Nephron (organoid): ENCODE results near the gene HSD17B8.
A peak's percentile ranks its signal among the peaks of the same experiment; 100 is the strongest.

Experiments used
- H3K27ac Mint-ChIP-seq, 3 experiments: 2 replicates each; pipeline ENCODE4 v1.8.0; 2020; ENCODE audit warnings: mixed read lengths in 3 of 3, mild to moderate bottlenecking in 2 of 3, moderate library complexity in 1 of 3
- H3K27me3 Mint-ChIP-seq: 2 replicates; pipeline ENCODE4 v1.8.0; 2021; ENCODE audit warnings: low read depth, mild to moderate bottlenecking, moderate library complexity, mixed read lengths
- H3K36me3 Mint-ChIP-seq: 2 replicates; pipeline ENCODE4 v1.8.0; 2020; ENCODE audit warnings: low read depth, mixed read lengths
- H3K4me1 Mint-ChIP-seq: 2 replicates; pipeline ENCODE4 v1.8.0; 2020; ENCODE audit warnings: mixed read lengths
- H3K4me3 Mint-ChIP-seq, 3 experiments: 2 replicates each; pipeline ENCODE4 v1.8.0; 2020; ENCODE audit warnings: mild to moderate bottlenecking in 3 of 3, mixed read lengths in 3 of 3, moderate library complexity in 2 of 3
- H3K9me3 Mint-ChIP-seq: 2 replicates; pipeline ENCODE4 v1.8.0; 2020; ENCODE audit warnings: mixed read lengths
- TF ChIP-seq, protein P1 (sequence below), 3 experiments: fragments of 200-600 bp; sonication (generic); IDR thresholded peaks; one replicate each; pipeline ENCODE4 v1.5.0; 2021; ENCODE audit warnings: antibody characterized with exemption in 3 of 3; ENCODE audit not compliant: unreplicated experiment in 3 of 3

The HSD17B8 gene

DNA sequence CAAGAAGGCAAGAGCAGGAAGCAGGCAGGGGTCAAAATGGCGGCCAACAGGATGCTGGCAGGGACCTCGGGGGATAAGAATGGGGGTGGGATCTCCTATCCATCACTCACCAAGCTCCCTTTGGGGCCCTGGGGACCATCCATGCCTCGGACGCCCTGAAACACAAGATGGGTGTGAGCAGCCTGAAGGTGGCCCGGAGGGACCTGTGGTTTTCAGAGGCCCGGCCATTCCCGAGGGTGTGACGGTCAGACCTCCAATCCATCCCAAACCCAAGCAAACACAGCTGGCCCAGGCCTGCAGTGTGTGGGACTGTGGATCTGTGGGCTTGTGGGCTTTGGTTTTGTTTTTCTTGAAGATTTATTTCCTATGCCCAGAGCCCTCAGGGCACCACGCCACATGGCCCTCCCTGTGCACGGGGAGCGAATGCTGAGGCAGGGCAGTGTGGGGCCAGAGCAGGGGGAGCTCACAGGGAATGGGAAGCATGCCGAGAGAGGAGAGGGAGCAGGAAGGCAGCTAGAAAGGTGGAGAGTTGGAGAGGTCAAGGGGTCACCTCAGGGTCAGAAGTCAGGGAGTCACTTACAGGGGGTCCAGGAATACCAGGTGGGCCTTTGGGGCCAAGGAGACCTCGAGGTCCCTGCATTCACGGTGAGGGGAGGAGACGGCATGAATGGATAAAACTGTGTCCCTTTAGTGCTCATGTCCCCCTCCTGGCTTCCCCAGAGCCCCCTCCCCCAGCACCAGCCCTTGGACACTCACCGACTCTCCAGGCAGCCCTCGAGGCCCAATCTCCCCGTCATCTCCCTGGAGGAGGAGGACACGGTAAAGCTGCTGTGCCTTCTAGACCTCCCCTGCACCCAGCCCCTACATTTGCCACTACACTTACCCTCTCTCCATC lies 26.7 kb upstream of the HSD17B8 start:
- Mint-ChIP-seq H3K4me3 (no peak overlapping the region), H3K27ac (no peak overlapping the region), H3K9me3 (no peaks in the 10 kb centered on the region), H3K27me3 (peaks cover 16% of the 10 kb centered on the region), H3K36me3 (no peaks in the 10 kb centered on the region), H3K4me1 (no peaks in the 10 kb centered on the region)
- TF ChIP-seq, protein P1, sequence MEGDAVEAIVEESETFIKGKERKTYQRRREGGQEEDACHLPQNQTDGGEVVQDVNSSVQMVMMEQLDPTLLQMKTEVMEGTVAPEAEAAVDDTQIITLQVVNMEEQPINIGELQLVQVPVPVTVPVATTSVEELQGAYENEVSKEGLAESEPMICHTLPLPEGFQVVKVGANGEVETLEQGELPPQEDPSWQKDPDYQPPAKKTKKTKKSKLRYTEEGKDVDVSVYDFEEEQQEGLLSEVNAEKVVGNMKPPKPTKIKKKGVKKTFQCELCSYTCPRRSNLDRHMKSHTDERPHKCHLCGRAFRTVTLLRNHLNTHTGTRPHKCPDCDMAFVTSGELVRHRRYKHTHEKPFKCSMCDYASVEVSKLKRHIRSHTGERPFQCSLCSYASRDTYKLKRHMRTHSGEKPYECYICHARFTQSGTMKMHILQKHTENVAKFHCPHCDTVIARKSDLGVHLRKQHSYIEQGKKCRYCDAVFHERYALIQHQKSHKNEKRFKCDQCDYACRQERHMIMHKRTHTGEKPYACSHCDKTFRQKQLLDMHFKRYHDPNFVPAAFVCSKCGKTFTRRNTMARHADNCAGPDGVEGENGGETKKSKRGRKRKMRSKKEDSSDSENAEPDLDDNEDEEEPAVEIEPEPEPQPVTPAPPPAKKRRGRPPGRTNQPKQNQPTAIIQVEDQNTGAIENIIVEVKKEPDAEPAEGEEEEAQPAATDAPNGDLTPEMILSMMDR (IDR thresholded peaks at IDR 0.05; ENCODE audit: unreplicated experiment in 3 of 3), result no peak

DNA sequence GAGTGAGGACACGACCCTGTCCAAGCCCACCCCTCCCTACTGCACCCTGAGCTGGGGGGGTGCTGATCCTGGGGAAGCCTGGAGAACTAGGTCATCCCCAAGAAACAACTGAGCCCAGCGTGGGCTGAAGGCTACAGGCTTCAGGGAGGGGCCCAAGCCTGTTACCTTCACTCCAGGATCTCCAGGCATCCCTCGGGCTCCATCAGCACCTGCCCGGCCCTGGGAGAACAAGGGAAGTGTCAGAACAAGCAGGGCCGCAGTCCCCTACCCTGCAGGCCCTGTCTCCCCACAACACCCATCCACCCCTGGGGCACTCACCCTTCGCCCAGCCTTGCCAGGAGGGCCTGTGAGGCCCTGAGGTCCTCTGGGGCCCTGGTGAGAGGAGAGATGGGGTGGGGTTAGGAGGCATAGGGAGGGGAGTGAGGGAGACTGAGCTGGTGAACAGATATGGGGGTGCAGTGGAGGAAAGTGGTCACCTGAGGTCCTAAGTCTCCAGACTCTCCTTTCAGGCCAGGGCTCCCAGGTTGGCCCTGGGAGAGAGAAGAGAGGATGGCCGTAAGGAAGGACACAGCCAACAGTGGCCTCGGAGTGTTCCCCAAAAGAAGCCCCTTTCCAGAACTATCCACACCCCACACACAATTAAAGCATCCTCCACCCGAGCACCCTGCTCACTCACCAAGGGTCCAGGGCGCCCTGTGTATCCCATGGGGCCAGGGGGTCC lies 25.5 kb upstream of the HSD17B8 start:
- Mint-ChIP-seq H3K27me3 (peaks cover 15% of the 10 kb centered on the region), H3K9me3 (no peaks in the 10 kb centered on the region), H3K4me1 (no peaks in the 10 kb centered on the region), H3K27ac (no peak overlapping the region), H3K36me3 (peaks cover 3% of the 10 kb centered on the region), H3K4me3 (no peak overlapping the region)
- TF ChIP-seq, protein P1 (IDR thresholded peaks at IDR 0.05; ENCODE audit: unreplicated experiment in 3 of 3), result no peak

DNA sequence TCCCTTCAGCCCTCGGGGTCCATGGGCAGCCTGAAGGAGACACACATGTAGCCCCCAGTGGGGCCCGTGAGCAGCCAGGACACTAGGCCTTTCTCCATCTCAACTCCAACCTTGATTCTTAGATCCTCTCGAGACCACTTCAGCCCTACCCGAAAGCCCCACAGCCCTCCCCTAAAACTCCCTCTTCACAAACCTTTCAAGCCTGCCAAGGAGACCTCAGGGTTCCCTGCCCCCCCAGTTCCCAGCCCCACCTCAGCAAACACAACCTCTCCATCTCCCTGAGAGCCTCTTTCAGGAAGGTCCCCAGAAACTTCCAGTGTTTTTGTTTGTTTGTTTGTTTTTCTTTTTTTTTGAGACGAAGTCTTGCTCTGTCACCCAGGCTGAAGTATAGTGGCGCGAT lies 23.3 kb upstream of the HSD17B8 start:
- Mint-ChIP-seq H3K4me3 (no peak overlapping the region), H3K9me3 (no peaks in the 10 kb centered on the region), H3K27ac (no peak overlapping the region), H3K36me3 (peaks cover 10% of the 10 kb centered on the region), H3K4me1 (no peaks in the 10 kb centered on the region), H3K27me3 (peaks cover 9% of the 10 kb centered on the region)
- TF ChIP-seq, protein P1 (IDR thresholded peaks at IDR 0.05; ENCODE audit: unreplicated experiment in 3 of 3), result no peak

DNA sequence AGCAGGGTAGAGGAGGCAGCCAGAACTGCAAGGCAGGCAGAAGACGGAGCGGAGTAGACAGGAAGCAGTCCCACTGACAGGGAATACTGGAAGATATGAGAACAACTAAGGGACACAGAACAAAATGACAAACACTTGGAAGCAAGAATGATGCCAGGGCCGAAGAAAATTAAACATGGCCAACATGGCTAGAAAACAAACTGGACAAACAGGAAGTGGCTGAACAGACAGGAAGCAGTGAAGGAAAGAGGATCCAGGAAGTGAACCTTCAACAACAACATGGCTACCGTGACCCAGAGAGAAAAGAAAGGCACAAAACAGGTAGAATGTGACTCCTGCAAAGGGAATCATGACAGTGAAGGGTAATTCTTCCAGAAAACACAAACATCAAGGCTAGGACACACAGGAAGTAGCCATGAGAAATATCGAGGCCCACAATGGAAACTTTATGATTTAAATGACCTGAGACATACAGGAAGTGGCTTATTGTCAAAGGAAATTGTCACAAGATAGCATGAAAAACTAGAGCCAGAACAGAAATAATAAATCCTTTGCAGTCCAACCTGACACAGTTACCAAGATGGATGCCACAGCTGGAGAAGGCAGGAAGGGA lies 21.3 kb upstream of the HSD17B8 start:
- TF ChIP-seq, protein P1 (IDR thresholded peaks at IDR 0.05; ENCODE audit: unreplicated experiment in 3 of 3), result no peak
- Mint-ChIP-seq H3K27ac (peak overlapping the region in 1 of 3 experiments; percentile 24), H3K9me3 (no peaks in the 10 kb centered on the region), H3K4me3 (no peak overlapping the region), H3K36me3 (peaks cover 10% of the 10 kb centered on the region), H3K27me3 (peaks cover 13% of the 10 kb centered on the region), H3K4me1 (no peaks in the 10 kb centered on the region)

DNA sequence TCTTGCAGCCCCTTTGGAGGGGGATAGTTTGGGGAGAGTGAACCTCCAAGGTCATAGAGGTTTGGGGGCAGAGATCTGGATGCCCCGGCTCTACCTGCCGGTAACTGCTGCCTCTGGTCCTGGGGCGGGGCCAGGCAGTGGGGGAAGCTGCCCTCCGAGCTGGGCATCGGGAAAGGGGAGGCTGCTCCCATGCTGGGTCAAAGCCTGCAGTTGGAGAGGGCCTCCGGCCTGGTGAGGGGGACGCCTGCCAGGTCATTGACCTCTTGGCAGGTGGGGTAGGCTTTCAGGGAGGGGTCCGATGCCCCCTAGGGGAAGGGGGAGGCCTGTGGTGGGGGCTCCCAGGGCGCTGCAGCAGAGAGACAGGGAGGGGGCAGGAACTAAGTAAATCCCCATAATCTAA lies 19.3 kb upstream of the HSD17B8 start:
- H3K4me3 Mint-ChIP-seq, result no peak overlapping the region
- peaks cover 10% of the 10 kb centered on the region for H3K36me3 Mint-ChIP-seq
- TF ChIP-seq, protein P1 (IDR thresholded peaks at IDR 0.05; ENCODE audit: unreplicated experiment in 3 of 3), result no peak
- H3K9me3 Mint-ChIP-seq, result no peaks in the 10 kb centered on the region
- peaks cover 11% of the 10 kb centered on the region for H3K27me3 Mint-ChIP-seq
- peaks cover under 1% of the 10 kb centered on the region for H3K4me1 Mint-ChIP-seq
- no peak overlapping the region for H3K27ac Mint-ChIP-seq
